HL-60 (cell line): ENCODE data around the gene CFAP46.

Experiments used
- DNase-seq, 2 experiments: peaks; one replicate each; pipeline ENCODE4 v3.0.0-alpha.2; 2010 to 2020; ENCODE audit warnings: low read depth in 1 of 2, low spot score in 1 of 2
- H3K27ac ChIP-seq: fragments of 250-450 bp; sonication (Bioruptor Pico); replicated peaks from 2 replicates; pipeline ENCODE4 v1.5.1; 2020; ENCODE audit warnings: mild to moderate bottlenecking, moderate library complexity
- H3K27me3 ChIP-seq: fragments of 250-450 bp; sonication (Bioruptor Pico); 2 replicates; pipeline ENCODE4 v1.5.1; 2021; ENCODE audit warnings: mild to moderate bottlenecking, moderate library complexity; ENCODE audit not compliant: insufficient read depth, poor library complexity, severe bottlenecking
- H3K4me3 ChIP-seq: replicated peaks from 2 replicates; pipeline ENCODE4 v1.5.1; 2011; ENCODE audit warnings: mild to moderate bottlenecking, control low read depth, low read length; ENCODE audit not compliant: insufficient read depth
- GABPA ChIP-seq: IDR thresholded peaks from 2 replicates; pipeline ENCODE4 v1.6.1; 2012; ENCODE audit warnings: low read depth
- POLR2AphosphoS5 ChIP-seq: IDR thresholded peaks from 2 replicates; pipeline ENCODE4 v1.6.1; 2012; ENCODE audit warnings: low read depth
- REST ChIP-seq: IDR thresholded peaks from 2 replicates; pipeline ENCODE4 v1.6.1; 2012; ENCODE audit warnings: low read depth; ENCODE audit not compliant: insufficient replicate concordance
- SPI1 ChIP-seq: IDR thresholded peaks from 2 replicates; pipeline ENCODE4 v1.6.1; 2012; ENCODE audit warnings: low read depth, mild to moderate bottlenecking, borderline replicate concordance
- TF ChIP-seq, protein P1 (sequence below): IDR thresholded peaks from one replicate; pipeline ENCODE4 v1.5.1; 2011; ENCODE audit warnings: low read length, control low read depth, inconsistent platforms; ENCODE audit not compliant: insufficient read depth

The CFAP46 gene

DNA sequence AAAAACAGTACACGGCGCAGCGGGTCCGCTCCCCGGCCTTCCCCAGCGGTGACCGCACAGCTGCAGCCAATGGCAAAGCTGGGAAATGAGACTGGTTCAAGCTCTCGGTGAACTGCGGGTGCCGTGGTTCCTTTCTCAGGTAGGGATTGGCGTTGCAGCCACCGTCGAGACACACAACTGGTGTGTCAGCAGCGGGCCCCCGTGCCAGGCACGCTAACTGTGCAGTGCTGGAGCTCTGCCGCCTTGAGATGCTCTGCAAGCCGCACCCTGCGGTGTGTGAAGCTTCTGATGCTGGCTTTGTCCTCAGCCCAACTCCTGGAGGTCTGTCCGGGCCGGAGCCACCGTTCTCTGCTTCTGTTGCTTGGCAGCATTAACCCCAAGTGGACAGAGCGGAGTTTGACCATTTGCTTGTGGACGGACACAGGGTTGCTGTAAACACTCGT lies 135.8 kb downstream of the CFAP46 start:
- no peak overlapping the region for H3K4me3 ChIP-seq
- H3K27me3 ChIP-seq = peaks cover 7% of the 10 kb centered on the region
- no peak for DNase-seq
- no peak overlapping the region for H3K27ac ChIP-seq
- no peak for TF ChIP-seq POLR2AphosphoS5
- no peak for TF ChIP-seq GABPA
- no peak for TF ChIP-seq SPI1
- TF ChIP-seq, protein P1, sequence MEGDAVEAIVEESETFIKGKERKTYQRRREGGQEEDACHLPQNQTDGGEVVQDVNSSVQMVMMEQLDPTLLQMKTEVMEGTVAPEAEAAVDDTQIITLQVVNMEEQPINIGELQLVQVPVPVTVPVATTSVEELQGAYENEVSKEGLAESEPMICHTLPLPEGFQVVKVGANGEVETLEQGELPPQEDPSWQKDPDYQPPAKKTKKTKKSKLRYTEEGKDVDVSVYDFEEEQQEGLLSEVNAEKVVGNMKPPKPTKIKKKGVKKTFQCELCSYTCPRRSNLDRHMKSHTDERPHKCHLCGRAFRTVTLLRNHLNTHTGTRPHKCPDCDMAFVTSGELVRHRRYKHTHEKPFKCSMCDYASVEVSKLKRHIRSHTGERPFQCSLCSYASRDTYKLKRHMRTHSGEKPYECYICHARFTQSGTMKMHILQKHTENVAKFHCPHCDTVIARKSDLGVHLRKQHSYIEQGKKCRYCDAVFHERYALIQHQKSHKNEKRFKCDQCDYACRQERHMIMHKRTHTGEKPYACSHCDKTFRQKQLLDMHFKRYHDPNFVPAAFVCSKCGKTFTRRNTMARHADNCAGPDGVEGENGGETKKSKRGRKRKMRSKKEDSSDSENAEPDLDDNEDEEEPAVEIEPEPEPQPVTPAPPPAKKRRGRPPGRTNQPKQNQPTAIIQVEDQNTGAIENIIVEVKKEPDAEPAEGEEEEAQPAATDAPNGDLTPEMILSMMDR = no peak
- TF ChIP-seq REST = no peak

- TF ChIP-seq SPI1 = no peak
- no peak for TF ChIP-seq POLR2AphosphoS5
- TF ChIP-seq GABPA = no peak
- TF ChIP-seq, protein P1 = no peak
- no peak for TF ChIP-seq REST
- Histone ChIP-seq H3K27ac (no peak overlapping the region), H3K4me3 (no peak overlapping the region), H3K27me3 (peaks cover 7% of the 10 kb centered on the region)
- DNase-seq = no peak
These were observed 136.3 kb downstream of the CFAP46 start for GRCh38 chr10:132806110-132806509.

DNA sequence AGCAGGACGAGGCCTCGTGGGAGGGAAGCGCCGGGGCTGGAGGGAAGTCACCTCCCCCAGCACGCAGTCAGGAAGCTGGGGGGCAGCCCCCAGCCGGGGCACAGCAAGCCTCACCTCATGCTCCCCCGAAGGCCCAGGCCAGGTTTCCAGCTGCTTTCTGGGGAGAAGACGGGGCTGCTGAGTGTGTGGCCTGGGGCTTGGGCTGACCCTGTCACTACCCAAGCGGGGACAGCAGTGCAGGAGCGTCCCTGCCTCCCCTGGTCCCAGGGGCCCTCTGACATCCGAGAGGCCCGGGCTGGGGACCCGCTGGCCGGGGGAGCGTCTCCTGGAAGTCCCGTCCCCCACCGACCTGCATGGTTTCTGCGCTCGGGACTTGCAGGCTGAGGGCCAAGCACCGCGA lies 136.8 kb downstream of the CFAP46 start:
- Histone ChIP-seq H3K27me3 (peaks cover 7% of the 10 kb centered on the region), H3K27ac (no peak overlapping the region), H3K4me3 (no peak overlapping the region)
- TF ChIP-seq POLR2AphosphoS5 = no peak
- TF ChIP-seq, protein P1 = no peak
- TF ChIP-seq SPI1 = no peak
- no peak for TF ChIP-seq REST
- TF ChIP-seq GABPA = no peak
- DNase-seq = no peak
